Neuron (in vitro differentiated cells): ENCODE data around the gene XK.

Source experiments
- H2AFZ ChIP-seq: one replicate; pipeline ENCODE4 v1.6.1; 2013; ENCODE audit warnings: low read depth, mild to moderate bottlenecking, inconsistent platforms, low read length, moderate library complexity
- H3K27me3 ChIP-seq: one replicate; pipeline ENCODE4 v1.6.1; 2013; ENCODE audit warnings: low read length; ENCODE audit not compliant: insufficient read depth
- H3K36me3 ChIP-seq: one replicate; pipeline ENCODE4 v1.6.1; 2013; ENCODE audit warnings: low read length; ENCODE audit not compliant: insufficient read depth
- H3K4me1 ChIP-seq: one replicate; pipeline ENCODE4 v1.6.1; 2013; ENCODE audit warnings: low read length; ENCODE audit not compliant: insufficient read depth
- H3K4me3 ChIP-seq: 2 replicates; pipeline ENCODE4 v1.5.1; 2013; ENCODE audit warnings: mild to moderate bottlenecking, low read length, moderate library complexity
- H3K9me3 ChIP-seq: one replicate; pipeline ENCODE4 v1.6.1; 2013; ENCODE audit warnings: low read length

The XK gene

GRCh38 chrX:37776283-37776986 is 90.8 kb downstream of the XK start:
- H3K27me3 ChIP-seq = no peaks in the 10 kb centered on the region
- no peaks in the 10 kb centered on the region for H3K36me3 ChIP-seq
- no peaks in the 10 kb centered on the region for H3K4me1 ChIP-seq
- H2AFZ ChIP-seq = no peak overlapping the region
- H3K9me3 ChIP-seq = no peaks in the 10 kb centered on the region
- H3K4me3 ChIP-seq = no peak overlapping the region

GRCh38 chrX:37776987-37777325 is 91.4 kb downstream of the XK start:
- H3K4me1 ChIP-seq = no peaks in the 10 kb centered on the region

DNA sequence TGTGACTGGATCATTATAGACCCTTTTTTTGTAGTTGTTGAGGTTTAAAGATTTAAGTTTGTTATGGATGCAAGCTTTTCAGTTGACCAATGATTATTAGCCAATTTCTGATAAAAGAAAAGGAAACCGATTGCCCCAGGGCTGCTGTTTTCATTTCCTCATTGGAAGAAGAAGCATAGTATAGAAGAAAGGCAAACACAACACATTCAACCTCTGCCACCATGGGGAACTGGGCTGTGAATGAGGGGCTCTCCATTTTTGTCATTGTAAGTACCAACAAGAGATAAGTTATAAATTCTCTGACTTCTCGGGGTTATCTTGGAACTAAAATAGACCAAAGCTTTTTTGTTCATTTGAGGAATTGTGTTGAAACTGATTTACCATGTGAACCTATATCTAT is 94.3 kb downstream of the XK start, which contains the start of gene CYBB:
Gene CYBB (plus strand): TSS at position 203 of the 400 bp plus-strand sequence. CDS start 19 bp downstream, at position 222.
- no peaks in the 10 kb centered on the region for H3K4me1 ChIP-seq
- no peaks in the 10 kb centered on the region for H3K36me3 ChIP-seq
- no peak within 1 kb of the TSS for H2AFZ ChIP-seq
- H3K4me3 ChIP-seq = no peak within 1 kb of the TSS
- no peaks in the 10 kb centered on the region for H3K27me3 ChIP-seq
- H3K9me3 ChIP-seq = no peaks in the 10 kb centered on the region

More at GRCh38 chrX:37776987-37777325, 91.4 kb downstream of the XK start:
- Histone ChIP-seq H3K36me3 (no peaks in the 10 kb centered on the region), H2AFZ (no peak overlapping the region), H3K4me3 (no peak overlapping the region), H3K9me3 (no peaks in the 10 kb centered on the region), H3K27me3 (no peaks in the 10 kb centered on the region)

GRCh38 chrX:37781081-37781480 is 95.5 kb downstream of the XK start:
- Histone ChIP-seq H2AFZ (no peak overlapping the region), H3K27me3 (no peaks in the 10 kb centered on the region), H3K4me3 (no peak overlapping the region), H3K36me3 (no peaks in the 10 kb centered on the region), H3K4me1 (no peaks in the 10 kb centered on the region), H3K9me3 (no peaks in the 10 kb centered on the region)
